Right lobe of liver (tissue), 6 donors: Measurements from ENCODE around the gene SLC24A5. TPM values are rescaled to one million over a fixed set of nuclear protein-coding genes. Genes with fewer than 3 reads are reported as not detected.
A peak's percentile ranks its signal among the peaks of the same experiment; 100 is the strongest.

Experiments used
- ATAC-seq, 4 donors: fragments of 200-7000 bp; cut with Tn5 transposase; one replicate each; pipeline ENCODE4 v1.9.1; 2020; ENCODE audit warnings: mild to moderate bottlenecking in 4 of 4, moderate library complexity in 4 of 4
- DNase-seq, 3 donors: peaks; one replicate each; pipeline ENCODE4 v3.0.0-alpha.2; 2020
- H3K27ac ChIP-seq, 3 donors: fragments of 200-600 bp; one replicate each; pipeline ENCODE4 v1.8.0; 2022
- H3K27me3 ChIP-seq, 2 donors: fragments of 200-600 bp; one replicate each; pipeline ENCODE4 v1.8.0; 2022
- H3K36me3 ChIP-seq, 4 donors: fragments of 200-600 bp; sonication (generic) in 1 of 4; one replicate each; pipeline versions ENCODE4 v1.5.1 to v1.8.0; 2017 to 2022; ENCODE audit warnings: control low read depth in 1 of 4
- H3K4me1 ChIP-seq, 4 donors: fragments of 200-600 bp; sonication (generic) in 1 of 4; one replicate each; pipeline versions ENCODE4 v1.5.1 to v1.8.0; 2017 to 2022; ENCODE audit warnings: control low read depth in 1 of 4
- H3K4me3 ChIP-seq, 3 donors: fragments of 200-600 bp; one replicate each; pipeline ENCODE4 v1.8.0; 2022
- H3K9me3 ChIP-seq, 4 donors: fragments of 200-600 bp; sonication (generic) in 1 of 4; one replicate each; pipeline versions ENCODE4 v1.5.1 to v1.8.0; 2017 to 2022; ENCODE audit warnings: control low read depth in 1 of 4
- POLR2A ChIP-seq: fragments of 450-650 bp; IDR thresholded peaks from one replicate; pipeline ENCODE4 v1.6.1; 2017; ENCODE audit warnings: antibody characterized with exemption, mild to moderate bottlenecking
- WGBS: methylation state at CpG from one replicate; pipeline ENCODE4 v1.1.6; 2018; ENCODE audit warnings: low coverage, low lambda C conversion rate; ENCODE audit not compliant: insufficient coverage; ENCODE audit errors: missing lambda C conversion rate; 5-methylcytosine and 5-hydroxymethylcytosine counted together
- intact Hi-C, 2 donors: fragments of 100-400 bp; cut with DNase I; formaldehyde crosslinking; loops; one replicate each; pipeline versions ENCODE4 v1.11.2 to v1.14.1; 2022
- total RNA-seq, 6 experiments: library from RNA; depleted of rRNA in 2 of 6; stranded (reverse); fragments of >200 nt in 2 of 6; fragmentation: NEBNext Ultra II Directional in 3 of 6; extraction: Animal tissue kit (Norgen Biotek cat#: 25700) in 3 of 6; gene quantifications; one replicate each; pipeline versions ENCODE4 v1.1.0 to v1.2.4, GENCODE V29; 2016 to 2023
- TF ChIP-seq, protein P1 (sequence below), 4 donors: fragments of 200-600 bp in 3 of 4; fragments of 450-650 bp in 1 of 4; IDR thresholded peaks; one replicate each; pipeline versions ENCODE4 v1.5.1 to v1.8.0; 2016 to 2022; ENCODE audit warnings: antibody characterized with exemption in 4 of 4, mild to moderate bottlenecking in 2 of 4
- donor health status: DM: no; HTN: yes; CAD: no.
- donor health status: DM: no; HTN: no; CAD: no.
- donor health status: DM: no; HTN: no; CAD: no.
- donor health status: DM: no; HTN: yes; CAD: no.
- donor health status: DM: no; HTN: yes; CAD: no.

Gene SLC24A5
- total RNA-seq, 6 experiments from 2014 or later = not detected

DNA sequence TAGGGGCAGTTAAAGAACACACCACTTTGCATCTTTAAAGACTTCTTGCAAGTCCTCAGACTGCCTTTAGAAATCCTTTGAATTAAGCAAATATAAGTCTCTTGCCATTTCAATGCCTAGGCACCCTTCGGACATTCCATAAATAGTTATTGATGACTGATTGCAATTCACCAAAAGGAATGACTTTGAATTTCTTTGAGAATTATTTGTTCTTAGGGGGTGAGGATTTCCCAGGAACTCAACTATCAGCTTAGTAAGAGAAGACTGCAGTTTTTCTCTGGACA is 57.8 kb downstream of the SLC24A5 start:
- Histone ChIP-seq H3K27me3 (peaks cover 0 to 5% of the 10 kb centered on the region in 2 donors), H3K4me1 (no peaks in the 10 kb centered on the region), H3K27ac (no peak overlapping the region), H3K4me3 (no peak overlapping the region), H3K9me3 (no peaks in the 10 kb centered on the region), H3K36me3 (no peaks in the 10 kb centered on the region)
- TF ChIP-seq, protein P1, sequence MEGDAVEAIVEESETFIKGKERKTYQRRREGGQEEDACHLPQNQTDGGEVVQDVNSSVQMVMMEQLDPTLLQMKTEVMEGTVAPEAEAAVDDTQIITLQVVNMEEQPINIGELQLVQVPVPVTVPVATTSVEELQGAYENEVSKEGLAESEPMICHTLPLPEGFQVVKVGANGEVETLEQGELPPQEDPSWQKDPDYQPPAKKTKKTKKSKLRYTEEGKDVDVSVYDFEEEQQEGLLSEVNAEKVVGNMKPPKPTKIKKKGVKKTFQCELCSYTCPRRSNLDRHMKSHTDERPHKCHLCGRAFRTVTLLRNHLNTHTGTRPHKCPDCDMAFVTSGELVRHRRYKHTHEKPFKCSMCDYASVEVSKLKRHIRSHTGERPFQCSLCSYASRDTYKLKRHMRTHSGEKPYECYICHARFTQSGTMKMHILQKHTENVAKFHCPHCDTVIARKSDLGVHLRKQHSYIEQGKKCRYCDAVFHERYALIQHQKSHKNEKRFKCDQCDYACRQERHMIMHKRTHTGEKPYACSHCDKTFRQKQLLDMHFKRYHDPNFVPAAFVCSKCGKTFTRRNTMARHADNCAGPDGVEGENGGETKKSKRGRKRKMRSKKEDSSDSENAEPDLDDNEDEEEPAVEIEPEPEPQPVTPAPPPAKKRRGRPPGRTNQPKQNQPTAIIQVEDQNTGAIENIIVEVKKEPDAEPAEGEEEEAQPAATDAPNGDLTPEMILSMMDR (IDR thresholded peaks at IDR 0.05) = no peak
- TF ChIP-seq POLR2A = no peak
- DNase-seq (no peak), ATAC-seq (no peak)
- intact Hi-C loops = no loop called here
- 62% methylated on average over 1 of the region's 1 CpG for WGBS

DNA sequence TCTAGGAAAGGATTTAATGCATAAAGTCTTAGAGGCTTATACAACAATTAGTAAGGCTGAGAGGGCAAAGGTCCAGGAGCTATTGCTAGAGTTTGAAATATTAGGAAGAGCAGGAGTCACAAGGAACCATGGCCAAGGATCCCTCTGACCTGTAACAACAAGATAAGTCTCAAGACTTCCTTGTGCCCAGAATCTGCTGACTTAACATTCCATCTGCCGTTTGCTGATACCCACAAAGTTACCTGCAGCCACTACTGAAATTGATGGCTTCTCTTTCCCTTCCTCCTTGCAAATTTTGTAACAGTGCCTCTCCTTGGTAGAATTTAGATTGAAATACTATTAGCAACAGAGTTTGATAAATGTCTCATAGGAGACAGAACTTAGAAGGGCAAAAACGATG is 62.0 kb downstream of the SLC24A5 start:
- Histone ChIP-seq H3K27ac (no peak overlapping the region), H3K4me3 (no peak overlapping the region), H3K36me3 (no peaks in the 10 kb centered on the region), H3K4me1 (no peaks in the 10 kb centered on the region), H3K9me3 (no peaks in the 10 kb centered on the region), H3K27me3 (peaks cover 0 to 3% of the 10 kb centered on the region in 2 donors)
- intact Hi-C loops = no loop called here
- DNase-seq (no peak), ATAC-seq (no peak)
- TF ChIP-seq POLR2A = no peak
- TF ChIP-seq, protein P1 (IDR thresholded peaks at IDR 0.05) = no peak
- WGBS = 12% methylated on average over 2 of the region's 2 CpGs

DNA sequence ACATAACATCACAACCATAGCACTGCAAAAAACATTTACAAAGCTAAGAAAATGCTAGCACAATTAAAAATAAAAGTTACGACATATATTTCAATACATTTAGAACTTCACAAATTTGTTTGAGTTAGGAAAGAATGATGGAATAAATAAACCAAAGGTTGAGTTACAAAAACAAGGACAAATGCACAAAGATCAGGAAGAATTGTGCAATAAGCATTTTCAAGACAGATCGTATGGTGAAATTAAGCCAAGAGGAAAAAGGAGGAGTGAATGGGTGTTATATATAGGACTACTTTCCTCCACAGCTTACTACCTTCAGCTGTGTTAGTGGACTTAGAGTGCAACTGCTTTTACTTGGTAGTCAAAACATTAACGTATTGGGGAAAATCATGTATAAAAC is 64.7 kb downstream of the SLC24A5 start:
- TF ChIP-seq, protein P1 (IDR thresholded peaks at IDR 0.05) = no peak
- TF ChIP-seq POLR2A = no peak
- DNase-seq (no peak), ATAC-seq (no peak)
- 44% methylated on average over 3 of the region's 3 CpGs for WGBS
- H3K4me1 ChIP-seq = no peaks in the 10 kb centered on the region
- H3K9me3 ChIP-seq = no peaks in the 10 kb centered on the region
- no peaks in the 10 kb centered on the region for H3K36me3 ChIP-seq
- H3K4me3 ChIP-seq = no peak overlapping the region
- intact Hi-C loops = no loop called here
- H3K27me3 ChIP-seq = no peaks in the 10 kb centered on the region
- H3K27ac ChIP-seq = no peak overlapping the region

DNA sequence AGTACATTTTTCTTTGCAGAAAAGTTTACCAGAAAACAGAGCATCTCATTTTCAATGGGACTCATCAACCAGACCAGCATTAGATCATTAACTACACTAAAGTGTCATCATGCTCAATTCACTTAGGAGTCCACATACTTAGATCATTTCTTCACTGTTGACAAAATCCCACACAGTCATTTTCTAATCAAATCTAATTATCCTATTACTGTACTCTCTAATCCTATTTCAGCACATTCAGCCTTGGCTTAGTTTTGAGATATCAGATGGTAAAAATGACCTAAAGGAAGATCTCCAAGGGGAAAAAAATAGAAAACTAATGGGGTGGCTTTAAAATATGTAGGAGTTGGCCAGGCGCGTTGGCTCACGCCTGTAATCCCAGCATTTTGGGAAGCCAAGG is 65.5 kb downstream of the SLC24A5 start:
- Histone ChIP-seq H3K27ac (no peak overlapping the region), H3K27me3 (no peaks in the 10 kb centered on the region), H3K4me3 (no peak overlapping the region), H3K4me1 (no peaks in the 10 kb centered on the region), H3K9me3 (no peaks in the 10 kb centered on the region), H3K36me3 (no peaks in the 10 kb centered on the region)
- DNase-seq (no peak), ATAC-seq (no peak)
- no peak for TF ChIP-seq POLR2A
- TF ChIP-seq, protein P1 (IDR thresholded peaks at IDR 0.05) = no peak
- intact Hi-C loops = no loop called here
- WGBS = 71% methylated on average over 3 of the region's 3 CpGs

DNA sequence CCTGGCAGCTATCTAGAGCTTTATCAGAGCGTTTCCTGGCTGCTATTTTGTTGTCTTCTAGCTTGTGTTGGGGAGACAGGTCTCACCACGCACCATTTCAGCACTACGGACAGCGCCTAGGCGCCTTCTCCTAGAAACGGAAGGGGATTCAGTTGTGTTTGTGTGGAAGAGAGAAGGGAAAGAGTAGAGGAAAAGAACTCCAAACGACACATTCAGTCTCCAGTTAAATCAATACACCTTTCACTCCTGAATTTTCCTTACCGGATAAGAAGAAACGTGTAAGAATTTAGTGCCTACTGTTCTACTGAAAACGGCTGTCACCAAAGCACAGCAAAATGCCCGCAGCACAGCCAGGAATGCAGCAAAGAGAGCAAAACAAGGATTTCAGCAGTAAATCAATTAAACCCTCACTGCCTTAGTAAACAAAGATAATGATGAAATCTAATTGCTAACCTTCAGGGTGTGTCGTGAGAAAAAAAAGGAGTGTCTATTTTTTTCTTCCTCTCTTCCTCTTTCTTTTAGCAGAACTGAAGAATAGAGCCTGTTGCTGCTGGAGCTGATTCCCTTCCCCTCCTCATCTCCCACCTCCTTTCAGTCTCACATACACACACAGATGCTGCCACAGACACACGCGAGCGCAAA is 70.3 kb downstream of the SLC24A5 start:
- ATAC-seq (peak in 2 of 4 donors; percentile 33 to 48), DNase-seq (peak in 2 of 3 donors; percentile 43 to 64)
- intact Hi-C loops = no loop called here
- Histone ChIP-seq H3K4me3 (no peak overlapping the region), H3K27ac (no peak overlapping the region), H3K4me1 (no peaks in the 10 kb centered on the region), H3K36me3 (no peaks in the 10 kb centered on the region), H3K9me3 (no peaks in the 10 kb centered on the region), H3K27me3 (no peaks in the 10 kb centered on the region)
- TF ChIP-seq POLR2A = no peak
- TF ChIP-seq, protein P1 (IDR thresholded peaks at IDR 0.05) = no peak
- 2% methylated on average over 15 of the region's 15 CpGs for WGBS
